Brain microvascular endothelial cell (primary cell): Measurements from ENCODE around the gene DHRS7B.
"Not testable (repeated sequence)": the region's sequence is repeated elsewhere in the genome, so short reads cannot be mapped to it uniquely, and the experiment has no call there.

ENCODE experiments used
- DNase-seq: peaks from one replicate; pipeline ENCODE4 v3.0.0-alpha.2; 2020
- H3K27ac ChIP-seq: fragments of 250-450 bp; sonication (Bioruptor Pico); 2 replicates; pipeline ENCODE4 v1.5.1; 2020; ENCODE audit warnings: mild to moderate bottlenecking, moderate library complexity
- H3K27me3 ChIP-seq: fragments of 250-450 bp; sonication (Bioruptor Pico); replicated peaks from 2 replicates; pipeline ENCODE4 v1.5.1; 2020; ENCODE audit warnings: mild to moderate bottlenecking
- H3K36me3 ChIP-seq: fragments of 250-450 bp; sonication (Bioruptor Pico); replicated peaks from 2 replicates; pipeline ENCODE4 v1.5.1; 2020; ENCODE audit warnings: mild to moderate bottlenecking
- H3K4me3 ChIP-seq: 2 replicates; pipeline ENCODE4 v1.5.1; 2011; ENCODE audit warnings: low read depth, mild to moderate bottlenecking, control low read depth, low read length, moderate library complexity
- CTCF ChIP-seq: IDR thresholded peaks from 2 replicates; pipeline ENCODE4 v1.5.1; 2011; ENCODE audit warnings: low read depth, mild to moderate bottlenecking, moderate library complexity, low read length, control low read depth, inconsistent platforms; ENCODE audit errors: missing control alignments
- in situ Hi-C: cut with HindIII; loops from 2 replicates; pipeline ENCODE4 v1.10.0; 2017; ENCODE audit warnings: low sequenced_read_pairs, low pct_ligation_motif_present

DHRS7B gene

GRCh38 chr17:21129023-21129681 lies 2.4 kb downstream of the DHRS7B start:
- no peaks in the 10 kb centered on the region for H3K36me3 ChIP-seq
- H3K27ac ChIP-seq, result no peak overlapping the region
- in situ Hi-C loops, result no loop called here
- TF ChIP-seq CTCF, result peak; percentile 63
- no peak overlapping the region for H3K4me3 ChIP-seq
- peak; percentile 43 for DNase-seq
- no peaks in the 10 kb centered on the region for H3K27me3 ChIP-seq

GRCh38 chr17:21131137-21131536 lies 4.4 kb downstream of the DHRS7B start:
- DNase-seq, result no peak
- TF ChIP-seq CTCF, result no peak
- Histone ChIP-seq H3K36me3 (no peaks in the 10 kb centered on the region), H3K4me3 (no peak overlapping the region), H3K27ac (no peak overlapping the region), H3K27me3 (no peaks in the 10 kb centered on the region)
- in situ Hi-C loops, result no loop called here

GRCh38 chr17:21132428-21132827 lies 5.7 kb downstream of the DHRS7B start:
- no peak for TF ChIP-seq CTCF
- DNase-seq, result no peak

GRCh38 chr17:21134559-21134958 lies 7.8 kb downstream of the DHRS7B start:
- in situ Hi-C loops, result no loop called here
- Histone ChIP-seq H3K27ac (no peak overlapping the region), H3K36me3 (no peaks in the 10 kb centered on the region), H3K4me3 (no peak overlapping the region), H3K27me3 (no peaks in the 10 kb centered on the region)
- DNase-seq, result no peak
- no peak for TF ChIP-seq CTCF

More at GRCh38 chr17:21132428-21132827, 5.7 kb downstream of the DHRS7B start:
- no peak overlapping the region for H3K4me3 ChIP-seq
- H3K36me3 ChIP-seq, result no peaks in the 10 kb centered on the region
- H3K27me3 ChIP-seq, result no peaks in the 10 kb centered on the region
- no peak overlapping the region for H3K27ac ChIP-seq
- in situ Hi-C loops, result no loop called here

- DNase-seq, result no peak
- in situ Hi-C loops, result no loop called here
- Histone ChIP-seq H3K27me3 (no peaks in the 10 kb centered on the region), H3K27ac (no peak overlapping the region), H3K4me3 (no peak overlapping the region), H3K36me3 (no peaks in the 10 kb centered on the region)
- TF ChIP-seq CTCF, result no peak
Observed at GRCh38 chr17:21140911-21141310, 14.1 kb downstream of the DHRS7B start.

GRCh38 chr17:21141331-21141730 lies 14.6 kb downstream of the DHRS7B start:
- H3K27ac ChIP-seq, result no peak overlapping the region
- in situ Hi-C loops, result no loop called here
- DNase-seq, result no peak

GRCh38 chr17:21142065-21142464 lies 15.3 kb downstream of the DHRS7B start:
- H3K4me3 ChIP-seq, H3K27me3 ChIP-seq, H3K36me3 ChIP-seq, DNase-seq, in situ Hi-C loops, H3K27ac ChIP-seq: not testable (repeated sequence)

More at GRCh38 chr17:21141331-21141730, 14.6 kb downstream of the DHRS7B start:
- no peaks in the 10 kb centered on the region for H3K36me3 ChIP-seq
- no peak for TF ChIP-seq CTCF
- H3K27me3 ChIP-seq, result no peaks in the 10 kb centered on the region
- no peak overlapping the region for H3K4me3 ChIP-seq
